ENCODE data around the gene TULP4.
A peak's percentile ranks its signal among the peaks of the same experiment; 100 is the strongest.
"Not testable (repeated sequence)": the region's sequence is repeated elsewhere in the genome, so short reads cannot be mapped to it uniquely, and the experiment has no call there.

TULP4 gene

DNA sequence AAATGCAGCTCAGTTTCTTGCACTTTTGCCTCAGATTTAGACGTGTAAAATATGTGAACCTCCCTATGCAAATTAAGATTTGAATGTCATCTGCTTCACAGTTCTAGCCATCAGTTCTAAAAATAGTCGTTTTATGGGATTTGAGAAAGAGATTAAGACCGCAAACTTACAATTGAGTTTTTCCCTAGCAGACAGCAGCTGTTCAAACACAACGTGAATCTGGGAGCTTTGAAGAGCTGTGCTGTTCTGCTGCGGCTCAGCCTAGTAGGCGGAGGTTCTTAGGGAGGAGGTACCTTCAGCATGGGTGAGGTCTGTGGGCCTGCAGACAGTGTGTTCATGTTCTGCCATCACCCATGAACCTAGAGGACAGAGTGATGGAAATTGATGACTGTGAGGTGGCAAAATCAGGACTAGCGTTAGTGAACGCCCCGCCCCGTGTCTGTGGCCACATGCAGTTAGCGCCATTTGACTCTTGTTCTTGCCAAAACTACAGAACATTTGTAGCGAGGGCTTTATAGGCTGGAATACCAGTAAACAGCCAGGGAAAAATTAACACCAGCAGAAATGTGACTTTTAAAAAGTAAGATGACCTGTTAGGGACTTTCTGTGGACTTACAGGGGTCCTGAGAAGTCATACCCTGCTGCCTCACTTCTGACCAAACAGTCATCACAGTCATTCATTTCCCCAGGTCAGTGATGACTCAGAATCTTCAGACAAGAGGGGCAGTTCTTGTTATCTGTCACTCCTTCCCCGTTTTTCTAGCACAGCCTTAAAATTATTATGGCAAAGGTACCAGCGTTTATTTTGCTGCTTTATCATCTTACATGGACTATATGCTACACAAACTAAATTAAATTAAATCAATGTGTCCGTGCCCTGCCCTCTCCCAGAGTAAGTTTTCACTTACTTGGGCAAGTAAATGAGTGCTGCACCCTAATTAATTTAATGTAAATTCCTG lies 163.4 kb downstream of the TULP4 start:
- DNase-seq = no peak

DNA sequence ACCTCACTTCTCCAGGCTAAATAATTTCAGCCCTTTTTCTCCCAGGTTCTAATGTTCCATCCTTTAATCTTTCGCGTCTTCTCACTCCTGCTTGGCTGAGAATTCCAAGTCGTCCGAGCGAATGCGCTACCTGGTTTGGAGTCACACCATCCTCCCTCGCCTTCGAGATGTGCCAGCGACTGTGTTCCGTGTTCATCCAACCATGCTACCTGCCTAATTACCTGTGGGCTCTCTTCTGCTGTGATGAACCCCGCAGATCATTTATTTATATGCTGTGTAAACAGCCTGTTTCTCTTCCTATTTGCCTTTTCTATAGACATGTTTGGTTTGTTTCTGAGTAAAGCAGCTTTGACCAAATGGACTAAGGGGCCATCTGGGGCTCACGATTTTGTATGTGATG lies 164.1 kb downstream of the TULP4 start:
- DNase-seq = no peak

GRCh38 chr6:158477722-158478121 lies 165.5 kb downstream of the TULP4 start:
- DNase-seq = not testable (repeated sequence)

GRCh38 chr6:158480989-158481388 lies 168.7 kb downstream of the TULP4 start:
- DNase-seq = no peak

DNA sequence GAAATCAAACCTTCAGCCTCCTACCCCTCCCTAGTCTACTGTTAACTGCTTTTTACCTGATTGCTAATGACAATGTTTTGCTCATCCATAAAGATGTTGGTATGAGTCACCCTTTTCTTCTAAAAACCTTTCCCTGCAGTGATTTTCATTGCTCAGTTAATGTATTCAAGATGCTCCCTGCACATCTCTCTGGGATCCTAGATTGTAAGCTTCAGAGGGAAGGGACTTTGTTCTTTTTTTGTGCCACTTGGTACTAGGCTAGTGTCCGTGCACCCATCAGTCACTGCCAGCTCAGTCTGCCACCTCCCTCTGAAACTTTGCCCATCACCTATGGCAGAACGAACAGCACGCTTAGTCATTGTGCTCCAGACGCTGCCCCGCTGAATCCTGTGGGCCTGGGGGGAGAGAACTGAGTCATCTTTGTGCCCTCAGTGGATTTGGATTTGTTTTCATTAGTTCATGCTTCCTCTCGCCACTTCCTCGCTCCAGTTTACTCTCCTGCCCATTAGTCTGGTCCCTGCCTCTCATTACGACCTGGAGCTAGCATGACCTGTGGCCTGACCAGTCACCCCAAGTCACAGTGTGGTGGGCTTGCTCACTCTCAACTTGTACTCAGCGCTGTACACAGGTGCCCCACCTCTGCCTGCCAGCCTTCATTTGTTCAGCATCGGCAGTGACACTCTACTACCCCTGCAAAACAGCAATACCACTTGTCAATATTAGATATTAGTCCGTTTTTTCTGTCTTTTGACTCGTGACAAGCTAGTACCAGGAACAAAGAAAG lies 169.6 kb downstream of the TULP4 start:
- DNase-seq = no peak

DNA sequence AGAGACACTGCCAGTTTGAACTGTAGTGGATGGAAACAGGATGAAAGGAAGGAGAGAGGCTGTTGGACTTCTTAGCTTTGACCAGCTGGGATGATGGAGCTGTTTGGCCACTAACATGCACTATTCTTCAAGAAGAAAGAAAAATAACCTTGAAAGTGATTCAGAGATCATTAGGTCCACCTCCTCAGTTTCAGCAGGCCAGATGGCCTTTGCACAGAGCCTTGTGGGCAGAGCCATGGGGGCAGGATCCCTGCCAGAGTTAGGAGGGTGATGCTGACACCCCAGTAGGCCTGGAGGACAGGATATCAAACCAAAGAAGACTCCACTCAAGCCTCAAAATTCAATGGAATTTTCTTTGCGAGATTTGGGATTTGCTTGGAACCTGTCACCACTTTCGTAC lies 173.2 kb downstream of the TULP4 start:
- no peak for DNase-seq

GRCh38 chr6:158487495-158487894 lies 175.2 kb downstream of the TULP4 start:
- no peak for DNase-seq

GRCh38 chr6:158488065-158488464 lies 175.8 kb downstream of the TULP4 start:
- no peak for DNase-seq

- no peak for DNase-seq
These were observed 177.2 kb downstream of the TULP4 start for GRCh38 chr6:158489441-158489840.

DNA sequence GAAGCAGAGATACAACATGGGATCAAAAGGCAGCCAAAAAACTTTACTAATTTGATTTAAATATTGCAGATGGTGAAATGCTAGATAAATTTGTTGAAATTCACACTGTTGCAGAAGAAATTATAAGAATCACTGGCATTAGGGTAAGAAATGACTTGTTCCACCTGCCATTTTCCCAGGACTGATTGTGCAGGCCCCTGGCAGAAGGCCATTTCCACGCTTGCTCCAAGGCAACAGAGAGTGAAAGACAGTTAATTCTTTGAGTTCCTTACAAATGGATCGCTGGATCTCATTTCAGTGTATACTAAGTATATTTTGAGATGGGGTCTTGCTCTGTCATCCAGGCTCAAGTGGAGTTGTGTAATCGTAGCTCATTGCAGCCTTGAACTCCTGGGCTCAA lies 180.6 kb downstream of the TULP4 start:
- no peak for DNase-seq

DNA sequence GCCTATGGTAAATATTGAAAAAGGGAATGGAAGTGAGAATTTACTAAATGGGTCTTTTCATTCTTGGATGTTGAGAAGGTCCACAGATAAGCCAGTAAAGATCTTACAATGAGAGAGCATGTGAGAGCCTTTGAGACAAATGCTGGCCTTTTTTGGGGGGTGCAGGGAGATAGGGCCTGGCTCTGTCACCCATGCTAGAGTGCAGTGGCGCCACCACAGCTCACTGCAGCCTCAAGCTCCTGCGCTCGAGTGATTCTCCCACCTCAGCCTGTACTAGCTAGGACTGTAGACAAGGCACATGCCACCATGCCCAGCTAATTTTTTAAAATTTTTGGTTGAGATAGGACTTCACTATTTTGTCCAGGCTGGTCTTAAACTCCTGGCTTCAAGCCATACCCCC lies 184.4 kb downstream of the TULP4 start:
- no peak for DNase-seq

GRCh38 chr6:158497620-158498019 lies 185.4 kb downstream of the TULP4 start:
- no peak for DNase-seq

GRCh38 chr6:158498362-158498761 lies 186.1 kb downstream of the TULP4 start:
- no peak for DNase-seq

DNA sequence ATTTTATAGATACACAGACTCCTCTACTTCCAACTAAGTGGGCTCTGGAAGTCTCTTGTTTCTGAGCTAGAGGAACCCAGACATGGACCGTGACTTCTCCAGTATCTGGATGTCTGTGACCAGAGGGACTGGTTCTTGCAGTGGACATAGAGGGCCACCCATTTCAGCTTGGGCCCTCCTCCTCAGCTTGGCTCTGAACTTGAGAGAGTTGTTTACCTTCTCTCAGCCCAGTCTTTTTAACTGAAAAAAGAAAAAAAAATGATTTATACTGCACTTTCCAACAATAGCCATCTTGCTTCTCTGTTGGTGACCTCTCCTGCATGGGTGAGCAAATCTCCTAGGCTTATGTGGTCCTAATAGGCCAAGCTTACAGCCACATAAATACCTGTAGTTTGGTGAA lies 187.3 kb downstream of the TULP4 start:
- DNase-seq = no peak

DNA sequence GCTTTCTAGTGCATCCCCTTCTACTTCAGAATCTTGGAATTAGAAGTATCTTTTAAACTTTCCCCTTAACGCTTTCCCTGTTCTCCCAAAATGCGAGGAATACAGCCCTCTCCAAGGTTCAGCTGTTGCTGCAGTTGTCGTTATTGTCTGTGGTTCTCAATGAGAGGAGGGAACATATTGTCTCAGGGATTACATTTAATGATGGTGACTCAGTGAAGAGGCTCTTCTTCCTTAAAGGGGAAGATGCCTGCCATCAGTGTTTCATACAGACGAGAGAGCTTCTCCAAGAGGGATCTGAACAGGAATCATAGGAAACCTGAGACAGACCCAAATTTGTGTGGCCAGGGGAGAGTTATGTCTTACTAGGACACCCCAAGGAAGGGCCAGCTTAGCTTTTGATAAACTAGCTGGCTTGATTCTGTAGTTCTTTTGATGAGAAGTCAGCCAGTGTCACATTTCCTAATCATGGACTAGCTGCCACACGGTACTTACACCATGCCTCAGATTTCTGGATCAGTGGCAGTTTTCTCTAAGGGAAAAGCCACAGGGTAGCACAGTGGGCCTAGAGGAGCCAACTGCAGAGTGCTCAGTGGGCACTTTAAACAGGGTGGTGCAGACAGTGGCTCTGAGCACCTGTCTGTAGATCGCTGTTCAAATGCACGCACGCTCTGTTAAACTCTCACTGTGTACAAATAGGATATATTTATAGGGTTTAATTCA lies 187.9 kb downstream of the TULP4 start:
- peak; percentile 24 for DNase-seq

DNA sequence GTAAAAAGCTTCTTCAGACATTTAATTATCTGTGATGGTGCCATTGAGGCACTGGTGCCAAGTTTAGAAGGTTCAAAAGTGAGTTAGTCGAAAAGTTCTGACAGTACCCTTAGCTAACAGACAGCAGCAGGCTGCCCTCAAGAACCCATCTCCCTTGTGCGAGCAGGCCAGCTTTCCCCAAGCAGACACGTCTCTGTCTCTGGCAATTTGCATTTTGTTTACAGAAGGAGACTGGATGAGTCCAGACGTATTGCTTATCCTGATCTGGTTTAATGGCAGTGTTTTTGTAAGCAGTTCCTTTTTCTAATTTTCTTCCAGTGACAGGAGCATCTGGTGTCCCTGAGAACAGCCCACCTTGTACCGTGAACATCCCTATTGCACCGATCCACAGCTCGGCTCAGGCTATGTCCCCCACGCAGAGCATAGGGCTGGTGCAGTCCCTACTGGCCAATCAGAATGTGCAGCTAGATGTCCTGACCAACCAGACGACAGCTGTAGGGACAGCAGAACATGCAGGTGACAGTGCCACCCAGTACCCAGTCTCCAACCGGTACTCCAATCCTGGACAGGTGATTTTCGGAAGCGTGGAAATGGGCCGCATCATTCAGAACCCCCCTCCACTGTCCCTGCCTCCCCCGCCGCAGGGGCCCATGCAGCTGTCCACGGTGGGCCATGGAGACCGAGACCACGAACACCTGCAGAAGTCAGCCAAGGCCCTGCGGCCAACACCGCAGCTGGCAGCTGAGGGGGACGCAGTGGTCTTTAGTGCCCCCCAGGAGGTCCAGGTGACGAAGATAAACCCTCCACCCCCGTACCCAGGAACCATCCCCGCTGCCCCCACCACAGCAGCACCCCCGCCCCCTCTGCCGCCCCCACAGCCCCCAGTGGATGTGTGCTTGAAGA lies 189.3 kb downstream of the TULP4 start:
- no peak for DNase-seq

DNA sequence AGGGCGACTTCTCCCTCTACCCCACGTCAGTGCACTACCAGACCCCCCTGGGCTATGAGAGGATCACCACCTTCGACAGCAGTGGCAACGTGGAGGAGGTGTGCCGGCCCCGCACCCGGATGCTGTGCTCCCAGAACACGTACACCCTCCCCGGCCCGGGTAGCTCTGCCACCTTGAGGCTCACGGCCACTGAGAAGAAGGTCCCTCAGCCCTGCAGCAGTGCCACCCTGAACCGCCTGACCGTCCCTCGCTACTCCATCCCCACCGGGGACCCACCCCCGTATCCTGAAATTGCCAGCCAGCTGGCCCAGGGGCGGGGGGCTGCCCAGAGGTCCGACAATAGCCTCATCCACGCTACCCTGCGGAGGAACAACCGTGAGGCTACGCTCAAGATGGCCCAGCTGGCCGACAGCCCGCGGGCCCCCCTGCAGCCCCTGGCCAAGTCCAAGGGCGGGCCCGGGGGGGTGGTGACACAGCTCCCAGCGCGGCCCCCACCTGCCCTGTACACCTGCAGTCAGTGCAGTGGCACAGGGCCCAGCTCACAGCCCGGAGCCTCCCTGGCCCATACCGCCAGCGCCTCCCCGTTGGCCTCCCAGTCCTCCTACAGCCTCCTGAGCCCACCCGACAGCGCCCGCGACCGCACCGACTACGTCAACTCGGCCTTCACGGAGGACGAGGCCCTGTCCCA lies 190.1 kb downstream of the TULP4 start:
- DNase-seq = no peak

GRCh38 chr6:158503222-158503621 lies 191.0 kb downstream of the TULP4 start:
- DNase-seq = no peak

- no peak for DNase-seq
These were observed 191.6 kb downstream of the TULP4 start for GRCh38 chr6:158503846-158504245.

DNA sequence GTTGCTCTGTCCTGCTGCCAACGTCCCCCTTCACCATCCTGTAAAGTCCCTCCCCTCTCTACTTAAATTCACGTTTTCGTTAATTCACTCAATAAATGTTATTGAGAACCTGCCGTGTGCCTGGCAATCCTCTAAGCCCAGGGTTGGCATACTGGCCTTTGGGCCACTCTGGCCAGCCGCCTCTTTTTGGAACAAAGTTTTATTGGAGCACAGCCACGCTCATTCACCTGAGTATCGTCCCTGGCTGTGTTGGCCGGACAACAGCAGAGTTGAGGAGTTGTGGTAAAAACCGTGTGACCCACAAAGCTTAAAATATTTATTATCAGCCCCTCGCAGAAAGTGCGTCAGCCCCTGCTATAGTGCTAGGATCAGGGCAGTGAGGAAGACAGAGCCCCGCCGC lies 192.9 kb downstream of the TULP4 start:
- no peak for DNase-seq

- DNase-seq = no peak
These were observed 194.3 kb downstream of the TULP4 start for GRCh38 chr6:158506601-158507000.

GRCh38 chr6:158507174-158507573 lies 194.9 kb downstream of the TULP4 start:
- no peak for DNase-seq
